Ovary (tissue), 3 donors: ENCODE data around the gene ACSM2B.

Experiments used
- CTCF ChIP-seq, 3 donors: fragments of 450-650 bp in 2 of 3; fragments of 200-600 bp in 1 of 3; IDR thresholded peaks; one replicate each; pipeline versions ENCODE4 v1.5.1 to v1.8.0; 2016 to 2022; ENCODE audit warnings: antibody characterized with exemption in 3 of 3, mild to moderate bottlenecking in 1 of 3
- POLR2A ChIP-seq: fragments of 450-650 bp; IDR thresholded peaks from one replicate; pipeline ENCODE4 v1.6.1; 2017; ENCODE audit warnings: antibody characterized with exemption, mild to moderate bottlenecking, moderate library complexity
- donor health status: DM: no; HTN: no; CAD: no.

- TF ChIP-seq CTCF (IDR thresholded peaks at IDR 0.05) (no peak), POLR2A (no peak)
Measured at GRCh38 chr16:20610892-20611349, 34.8 kb upstream of the ACSM2B start.
